DND-41 (cell line): ENCODE measurements around the gene PRKRIP1.

Experiments
- ATAC-seq: fragments of 200-7000 bp; cut with Tn5 transposase; 3 replicates; pipeline ENCODE4 v1.9.1; 2021; ENCODE audit warnings: low read depth; ENCODE audit not compliant: insufficient read depth
- DNase-seq: peaks from one replicate; pipeline ENCODE4 v3.0.0-alpha.2; 2020
- H2AFZ ChIP-seq: 2 replicates; pipeline ENCODE4 v1.6.0; 2012; ENCODE audit warnings: low read depth, low read length
- H3K27ac ChIP-seq: 2 replicates; pipeline ENCODE4 v1.5.1; 2012; ENCODE audit warnings: low read length, inconsistent platforms
- H3K27me3 ChIP-seq: fragments of 200-600 bp; sonication (generic); 2 replicates; pipeline ENCODE4 v1.6.0; 2012; ENCODE audit warnings: low read length, mild to moderate bottlenecking, inconsistent platforms; ENCODE audit not compliant: insufficient read depth, poor library complexity
- H3K36me3 ChIP-seq: 2 replicates; pipeline ENCODE4 v1.5.1; 2012; ENCODE audit warnings: low read length, inconsistent platforms; ENCODE audit not compliant: insufficient read depth
- H3K4me1 ChIP-seq: 2 replicates; pipeline ENCODE4 v1.5.1; 2012; ENCODE audit warnings: mild to moderate bottlenecking, low read length; ENCODE audit not compliant: insufficient read depth
- H3K4me2 ChIP-seq: 2 replicates; pipeline ENCODE4 v1.6.0; 2012; ENCODE audit warnings: mild to moderate bottlenecking, moderate library complexity, low read length, inconsistent platforms; ENCODE audit not compliant: insufficient read depth
- H3K4me3 ChIP-seq, 2 experiments: fragments of 200-600 bp in 1 of 2; shearing (Covaris generic) in 1 of 2; 2 replicates each; pipeline ENCODE4 v1.5.1; 2012 to 2016; ENCODE audit warnings: inconsistent platforms in 2 of 2, low read length in 2 of 2, mild to moderate bottlenecking in 2 of 2, low read depth in 1 of 2, moderate library complexity in 1 of 2
- H3K79me2 ChIP-seq: 2 replicates; pipeline ENCODE4 v1.6.0; 2012; ENCODE audit warnings: low read length, inconsistent platforms; ENCODE audit not compliant: insufficient read depth
- H3K9ac ChIP-seq: 2 replicates; pipeline ENCODE4 v1.6.0; 2012; ENCODE audit warnings: low read depth, mild to moderate bottlenecking, inconsistent platforms, low read length, moderate library complexity
- H3K9me3 ChIP-seq: 2 replicates; pipeline ENCODE4 v1.5.1; 2012; ENCODE audit warnings: low read length, moderate library complexity, mild to moderate bottlenecking, inconsistent platforms; ENCODE audit not compliant: insufficient read depth, severe bottlenecking
- H4K20me1 ChIP-seq: 2 replicates; pipeline ENCODE4 v1.6.0; 2012; ENCODE audit warnings: low read length; ENCODE audit not compliant: insufficient read depth
- CTCF ChIP-seq: IDR thresholded peaks from 2 replicates; pipeline ENCODE4 v1.5.1; 2012; ENCODE audit warnings: borderline replicate concordance, low read length, moderate library complexity, mild to moderate bottlenecking; ENCODE audit not compliant: poor library complexity, severe bottlenecking; ENCODE audit errors: extremely low read depth
- EZH2 ChIP-seq: IDR thresholded peaks from 3 replicates; pipeline ENCODE4 v1.6.1; 2012; ENCODE audit warnings: borderline replicate concordance, low read depth, mild to moderate bottlenecking, moderate library complexity, low read length, inconsistent platforms; ENCODE audit not compliant: severe bottlenecking

Gene PRKRIP1

GRCh38 chr7:102424787-102425218 is 28.6 kb downstream of the PRKRIP1 start:
- no peak overlapping the region for H3K4me2 ChIP-seq
- no peak overlapping the region for H3K9ac ChIP-seq
- no peak for TF ChIP-seq CTCF
- no peak for TF ChIP-seq EZH2
- H3K79me2 ChIP-seq, result no peaks in the 10 kb centered on the region; the same call in 1 of the 2 replicates
- peaks cover 10% of the 10 kb centered on the region; the same call in 1 of the 2 replicates for H4K20me1 ChIP-seq
- H2AFZ ChIP-seq, result no peak overlapping the region
- no peaks in the 10 kb centered on the region for H3K27me3 ChIP-seq
- DNase-seq (no peak), ATAC-seq (no peak)
- H3K4me3 ChIP-seq, result no peak overlapping the region
- H3K27ac ChIP-seq, result no peak overlapping the region
- H3K9me3 ChIP-seq, result no peaks in the 10 kb centered on the region
- peaks cover 59% of the 10 kb centered on the region for H3K36me3 ChIP-seq
- no peaks in the 10 kb centered on the region for H3K4me1 ChIP-seq

DNA sequence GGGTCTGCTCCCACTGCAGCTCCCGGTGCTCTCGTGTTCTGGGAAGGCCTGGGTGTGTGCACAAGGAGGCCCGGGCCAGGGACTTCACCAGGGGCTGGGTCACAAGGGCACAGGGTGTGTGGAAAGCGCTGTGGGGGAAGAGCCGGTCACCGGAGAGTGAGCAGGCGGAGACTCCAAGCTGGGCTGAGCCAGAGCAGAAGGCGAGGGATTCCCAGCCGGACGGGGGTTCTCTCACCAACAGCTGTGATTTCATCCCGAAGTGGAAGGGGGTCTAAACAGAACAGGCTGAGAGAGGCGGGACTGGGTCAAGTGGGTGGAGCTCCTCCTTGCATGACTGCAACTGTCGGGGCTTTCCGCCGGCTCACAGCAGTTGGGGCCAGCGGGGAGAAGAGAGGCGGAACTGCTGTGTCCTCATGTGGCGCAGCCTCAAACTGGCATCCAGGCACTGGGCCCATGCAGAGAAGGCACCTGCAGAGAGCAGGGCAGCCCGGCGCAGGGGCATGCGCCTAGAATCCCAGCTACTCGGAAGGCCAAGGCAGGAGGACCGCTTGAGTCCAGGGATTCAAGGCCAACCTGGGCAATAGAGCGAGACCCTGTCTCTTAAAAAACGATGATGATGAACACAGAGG is 29.6 kb downstream of the PRKRIP1 start:
- Histone ChIP-seq H4K20me1 (peaks cover 10% of the 10 kb centered on the region; the same call in 1 of the 2 replicates), H3K9ac (no peak overlapping the region), H3K79me2 (no peaks in the 10 kb centered on the region; the same call in 1 of the 2 replicates), H2AFZ (no peak overlapping the region), H3K9me3 (no peaks in the 10 kb centered on the region), H3K36me3 (peaks cover 51% of the 10 kb centered on the region), H3K4me1 (no peaks in the 10 kb centered on the region), H3K27ac (no peak overlapping the region), H3K27me3 (no peaks in the 10 kb centered on the region), H3K4me2 (no peak overlapping the region), H3K4me3 (no peak overlapping the region)
- ATAC-seq (peak; percentile 44; the same call in 2 of the 3 replicates), DNase-seq (peak; percentile 18)
- TF ChIP-seq CTCF (no peak), EZH2 (no peak)

- no peak overlapping the region for H3K4me2 ChIP-seq
- no peaks in the 10 kb centered on the region for H3K4me1 ChIP-seq
- peaks cover 46% of the 10 kb centered on the region for H3K36me3 ChIP-seq
- no peak overlapping the region for H3K9ac ChIP-seq
- H3K4me3 ChIP-seq, result no peak overlapping the region
- no peaks in the 10 kb centered on the region; the same call in 1 of the 2 replicates for H3K79me2 ChIP-seq
- H4K20me1 ChIP-seq, result peaks cover 10% of the 10 kb centered on the region; the same call in 1 of the 2 replicates
- H3K27me3 ChIP-seq, result no peaks in the 10 kb centered on the region
- H2AFZ ChIP-seq, result no peak overlapping the region
- no peak overlapping the region for H3K27ac ChIP-seq
- DNase-seq (no peak), ATAC-seq (peak; percentile 53)
- no peak for TF ChIP-seq CTCF
- no peaks in the 10 kb centered on the region for H3K9me3 ChIP-seq
Measured at GRCh38 chr7:102426268-102427018, 30.3 kb downstream of the PRKRIP1 start.
